Tibial artery (tissue), 4 donors: ENCODE measurements around the gene BOC.

ENCODE experiments used
- DNase-seq, 2 donors: peaks; one replicate each; pipeline ENCODE4 v3.0.0-alpha.2; 2019
- H3K27ac ChIP-seq, 2 donors: fragments of 200-600 bp; sonication (generic) in 1 of 2; 1 replicate in 1 of 2; 2 replicates in 1 of 2; pipeline ENCODE4 v1.5.1; 2018 to 2019; ENCODE audit warnings: mild to moderate bottlenecking in 1 of 2
- H3K27me3 ChIP-seq, 2 donors: fragments of 200-600 bp; sonication (generic) in 1 of 2; one replicate each; pipeline versions ENCODE4 v1.5.1 to v1.6.0; 2016 to 2019
- H3K36me3 ChIP-seq, 3 donors: fragments of 200-600 bp; sonication (generic) in 2 of 3; one replicate each; pipeline ENCODE4 v1.5.1; 2016 to 2019; ENCODE audit warnings: mild to moderate bottlenecking in 2 of 3
- H3K4me1 ChIP-seq, 4 donors: fragments of 200-600 bp; sonication (generic) in 2 of 4; 1 replicate in 3 of 4; 2 replicates in 1 of 4; pipeline ENCODE4 v1.5.1; 2016 to 2019
- H3K4me3 ChIP-seq, 2 donors: fragments of 200-600 bp; sonication (generic) in 1 of 2; 1 replicate in 1 of 2; 2 replicates in 1 of 2; pipeline ENCODE4 v1.5.1; 2018 to 2019; ENCODE audit warnings: mild to moderate bottlenecking in 2 of 2
- H3K9me3 ChIP-seq, 3 donors: fragments of 200-600 bp; sonication (generic) in 1 of 3; one replicate each; pipeline ENCODE4 v1.5.1; 2016 to 2019
- intact Hi-C: fragments of 100-400 bp; cut with DNase I; formaldehyde crosslinking; loops from one replicate; pipeline ENCODE4 v1.15.0; 2023; ENCODE audit warnings: low total_unique reads
- TF ChIP-seq, protein P1 (sequence below), 2 experiments: fragments of 200-600 bp in 1 of 2; fragments of 450-650 bp in 1 of 2; IDR thresholded peaks; one replicate each; pipeline ENCODE4 v1.5.1; 2017 to 2019; ENCODE audit warnings: antibody characterized with exemption in 2 of 2, mild to moderate bottlenecking in 1 of 2, moderate library complexity in 1 of 2

Gene BOC

DNA sequence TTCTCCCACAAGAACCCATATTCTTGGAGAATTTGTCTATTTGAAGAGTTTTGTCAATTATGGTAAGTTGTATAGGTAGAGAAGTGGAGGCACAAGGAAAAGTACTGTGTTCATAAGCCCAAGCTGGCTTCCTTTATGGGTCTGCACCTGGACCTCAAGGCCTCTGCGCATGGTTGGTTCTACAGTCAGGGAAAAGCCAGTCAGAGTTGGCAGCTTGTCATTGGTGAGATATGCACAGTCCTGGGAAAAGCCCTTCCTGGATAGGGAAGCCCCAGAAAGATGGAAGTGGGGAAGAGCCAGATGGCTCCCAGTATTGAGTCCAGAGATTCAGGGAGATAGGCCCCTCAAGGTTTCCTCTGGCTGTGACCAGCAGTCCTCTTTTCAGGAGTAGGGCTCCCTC is 15.8 kb downstream of the BOC start:
- intact Hi-C loops: no loop called here
- TF ChIP-seq, protein P1, sequence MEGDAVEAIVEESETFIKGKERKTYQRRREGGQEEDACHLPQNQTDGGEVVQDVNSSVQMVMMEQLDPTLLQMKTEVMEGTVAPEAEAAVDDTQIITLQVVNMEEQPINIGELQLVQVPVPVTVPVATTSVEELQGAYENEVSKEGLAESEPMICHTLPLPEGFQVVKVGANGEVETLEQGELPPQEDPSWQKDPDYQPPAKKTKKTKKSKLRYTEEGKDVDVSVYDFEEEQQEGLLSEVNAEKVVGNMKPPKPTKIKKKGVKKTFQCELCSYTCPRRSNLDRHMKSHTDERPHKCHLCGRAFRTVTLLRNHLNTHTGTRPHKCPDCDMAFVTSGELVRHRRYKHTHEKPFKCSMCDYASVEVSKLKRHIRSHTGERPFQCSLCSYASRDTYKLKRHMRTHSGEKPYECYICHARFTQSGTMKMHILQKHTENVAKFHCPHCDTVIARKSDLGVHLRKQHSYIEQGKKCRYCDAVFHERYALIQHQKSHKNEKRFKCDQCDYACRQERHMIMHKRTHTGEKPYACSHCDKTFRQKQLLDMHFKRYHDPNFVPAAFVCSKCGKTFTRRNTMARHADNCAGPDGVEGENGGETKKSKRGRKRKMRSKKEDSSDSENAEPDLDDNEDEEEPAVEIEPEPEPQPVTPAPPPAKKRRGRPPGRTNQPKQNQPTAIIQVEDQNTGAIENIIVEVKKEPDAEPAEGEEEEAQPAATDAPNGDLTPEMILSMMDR (IDR thresholded peaks at IDR 0.05): no peak
- no peak for DNase-seq
- Histone ChIP-seq H3K27ac (no peak overlapping the region), H3K27me3 (no peaks in the 10 kb centered on the region), H3K36me3 (peaks cover 0 to 23% (median 0%) of the 10 kb centered on the region in 3 donors), H3K4me3 (no peak overlapping the region), H3K9me3 (no peaks in the 10 kb centered on the region), H3K4me1 (peaks cover 0 to 12% (median 4%) of the 10 kb centered on the region in 4 donors)

DNA sequence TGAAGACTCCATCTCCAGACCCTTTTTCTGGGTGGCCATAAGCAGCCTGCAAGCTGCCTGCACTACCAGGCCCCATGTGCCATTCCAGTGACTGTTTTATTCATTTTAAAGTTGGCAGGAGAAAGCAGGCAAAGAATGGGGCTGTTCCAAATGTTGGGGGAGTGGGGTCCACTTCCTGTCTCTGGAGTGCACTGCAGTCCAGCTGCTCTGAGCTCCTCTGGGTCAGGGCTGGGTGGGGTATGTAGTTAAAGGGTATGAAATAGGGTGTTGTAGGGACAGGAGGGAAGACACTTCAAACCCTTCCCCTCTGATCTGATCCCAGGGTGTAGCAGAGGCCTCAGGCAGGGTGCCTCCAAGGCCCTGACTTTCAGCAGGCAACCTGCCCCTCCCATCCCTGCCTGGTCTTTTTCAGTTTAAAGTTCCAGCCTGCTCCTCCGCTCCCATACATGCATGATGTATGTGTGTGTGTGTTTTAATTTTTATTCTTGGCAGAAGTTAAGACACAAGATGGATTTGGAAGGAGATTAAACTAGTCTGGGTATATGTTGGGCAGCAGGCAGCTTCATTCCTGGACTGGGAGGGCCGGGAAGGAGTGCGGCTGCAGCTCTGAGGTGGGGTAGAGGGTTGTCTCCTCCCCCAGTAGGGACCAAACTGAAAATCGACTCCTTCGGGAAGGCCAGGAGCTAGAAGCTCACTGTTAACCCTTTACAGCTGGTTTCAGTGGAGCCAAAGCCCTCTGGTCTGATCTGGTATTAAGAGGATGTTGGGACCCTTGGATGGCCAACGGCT is 17.3 kb downstream of the BOC start:
- TF ChIP-seq, protein P1 (IDR thresholded peaks at IDR 0.05): no peak
- Histone ChIP-seq H3K9me3 (no peaks in the 10 kb centered on the region), H3K27me3 (no peaks in the 10 kb centered on the region), H3K27ac (no peak overlapping the region), H3K4me1 (peaks cover 0 to 10% (median 5%) of the 10 kb centered on the region in 4 donors), H3K36me3 (peaks cover 0 to 21% (median 0%) of the 10 kb centered on the region in 3 donors), H3K4me3 (no peak overlapping the region)
- no peak for DNase-seq
- intact Hi-C loops: no loop called here

DNA sequence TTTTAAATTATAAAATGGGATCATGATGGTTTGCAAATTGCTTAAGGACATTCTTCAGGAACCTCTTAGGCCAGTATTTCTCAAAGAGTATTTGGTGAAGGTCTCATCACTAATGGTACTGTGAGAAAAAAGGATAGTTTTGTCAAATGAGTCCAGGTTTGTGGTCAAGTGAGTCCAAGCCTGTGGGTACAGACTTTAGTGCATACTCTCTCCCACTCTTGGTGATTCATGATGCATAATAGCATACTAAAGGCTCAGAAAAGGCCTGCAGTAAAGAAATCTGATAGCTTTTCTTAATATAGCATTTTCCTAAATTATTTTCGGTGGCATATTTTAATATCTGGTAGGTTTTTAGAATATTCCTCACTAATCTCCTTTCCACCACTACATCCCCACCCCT is 20.0 kb downstream of the BOC start:
- Histone ChIP-seq H3K9me3 (no peaks in the 10 kb centered on the region), H3K27ac (no peak overlapping the region), H3K36me3 (peaks cover 0 to 4% (median 0%) of the 10 kb centered on the region in 3 donors), H3K4me3 (no peak overlapping the region), H3K4me1 (peaks cover 0 to 14% (median 5%) of the 10 kb centered on the region in 4 donors), H3K27me3 (no peaks in the 10 kb centered on the region)
- intact Hi-C loops: no loop called here
- TF ChIP-seq, protein P1 (IDR thresholded peaks at IDR 0.05): no peak
- DNase-seq: no peak

DNA sequence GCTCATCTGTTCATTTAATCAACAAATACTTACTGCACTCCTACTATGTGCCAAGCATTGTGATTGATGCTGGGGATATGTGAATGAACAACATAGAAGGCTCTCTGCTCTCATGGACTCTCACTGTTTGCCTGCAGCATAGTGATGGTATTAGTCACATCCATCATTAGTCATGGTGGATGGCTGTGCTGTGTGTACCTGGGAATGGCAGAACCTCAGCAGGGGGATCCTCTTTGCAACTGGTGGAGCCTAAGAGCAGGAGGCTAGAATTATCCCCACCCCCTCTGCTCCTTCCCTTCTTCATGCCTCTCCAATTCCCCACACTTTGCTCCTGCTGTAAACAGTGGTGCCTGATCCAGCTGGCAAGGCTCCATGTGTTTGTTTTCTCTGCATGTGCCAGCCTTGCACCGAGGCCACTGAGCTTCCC is 20.5 kb downstream of the BOC start:
- no peak overlapping the region for H3K4me3 ChIP-seq
- H3K27me3 ChIP-seq: no peaks in the 10 kb centered on the region
- TF ChIP-seq, protein P1 (IDR thresholded peaks at IDR 0.05): no peak
- intact Hi-C loops: no loop called here
- H3K27ac ChIP-seq: no peak overlapping the region
- no peaks in the 10 kb centered on the region for H3K9me3 ChIP-seq
- DNase-seq: no peak
- peaks cover 0 to 14% (median 5%) of the 10 kb centered on the region in 4 donors for H3K4me1 ChIP-seq
- H3K36me3 ChIP-seq: peaks cover 0 to 4% (median 0%) of the 10 kb centered on the region in 3 donors

DNA sequence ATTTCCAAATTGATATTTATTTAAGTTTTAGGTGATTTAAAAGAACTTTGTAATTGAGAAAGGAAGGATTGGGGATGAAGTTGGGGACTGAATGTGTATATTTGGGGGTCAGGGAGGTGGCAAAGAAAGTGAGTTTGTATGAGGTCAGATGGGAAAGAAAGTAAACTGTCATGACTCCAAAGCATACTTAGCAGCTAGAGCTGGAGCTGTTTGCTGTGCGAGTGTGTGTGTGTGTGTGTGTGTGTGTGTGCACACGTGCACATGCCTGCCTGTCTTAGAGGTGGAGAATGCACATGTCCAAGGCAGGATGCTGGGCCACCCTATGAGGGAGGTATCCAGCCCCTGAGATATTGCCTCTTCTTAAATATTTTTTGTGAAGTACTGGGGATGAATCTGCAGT is 21.0 kb downstream of the BOC start:
- H3K4me3 ChIP-seq: no peak overlapping the region
- peaks cover 0 to 7% (median 0%) of the 10 kb centered on the region in 3 donors for H3K36me3 ChIP-seq
- no peak for DNase-seq
- TF ChIP-seq, protein P1 (IDR thresholded peaks at IDR 0.05): no peak
- H3K27me3 ChIP-seq: no peaks in the 10 kb centered on the region
- no peaks in the 10 kb centered on the region for H3K9me3 ChIP-seq
- intact Hi-C loops: no loop called here
- H3K4me1 ChIP-seq: peaks cover 0 to 14% (median 5%) of the 10 kb centered on the region in 4 donors
- H3K27ac ChIP-seq: no peak overlapping the region
